AG08395 (cell line): ENCODE measurements around the gene APOA5.
"Not testable (repeated sequence)": the region's sequence is repeated elsewhere in the genome, so short reads cannot be mapped to it uniquely, and the experiment has no call there.

Source experiments
- DNase-seq: peaks from one replicate; pipeline ENCODE4 v3.0.0; 2012; ENCODE audit warnings: mixed read lengths, low spot score

APOA5 gene

DNA sequence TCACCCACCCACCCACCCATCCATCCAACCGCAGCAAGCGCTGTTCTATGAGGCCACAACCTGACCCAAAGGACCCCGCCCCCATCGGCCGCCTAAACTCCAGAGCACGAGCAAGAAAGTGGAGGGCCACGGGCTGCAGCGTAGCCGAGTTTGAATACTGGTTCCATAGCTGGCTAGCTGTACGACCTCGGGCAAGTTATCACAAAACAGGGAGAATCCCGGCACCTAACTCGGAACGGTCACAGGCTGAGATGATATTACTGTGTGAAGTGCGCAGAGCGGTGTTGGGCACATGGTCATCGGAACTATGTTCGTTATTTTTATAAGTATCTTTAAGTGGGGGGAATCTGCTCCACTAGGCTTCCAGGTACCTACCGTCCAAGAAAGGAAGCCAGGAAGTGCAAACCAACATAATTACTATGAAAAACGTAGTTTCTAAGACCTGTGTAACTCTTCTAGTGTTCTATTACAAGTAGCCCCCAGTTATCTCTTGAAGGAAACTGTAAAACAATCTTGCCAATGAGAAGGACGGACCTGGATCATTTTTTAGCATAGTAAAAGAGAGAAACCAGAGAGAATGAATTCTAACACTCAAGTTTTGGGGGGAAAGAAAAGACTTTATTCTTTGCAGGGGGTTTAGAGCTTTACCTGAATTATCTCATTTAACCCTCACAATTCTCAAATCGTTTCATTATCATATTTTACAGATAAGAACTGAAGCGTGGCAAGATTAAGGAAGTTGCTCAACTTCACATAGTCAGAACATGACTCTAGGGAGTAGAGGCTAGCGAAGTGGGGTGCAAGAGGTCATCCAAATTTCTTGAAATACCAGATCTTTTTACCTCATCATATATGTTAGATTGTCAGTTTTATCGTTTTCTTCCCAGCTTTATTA, 18.2 kb downstream of the APOA5 start:
- peak; percentile 31 for DNase-seq

DNA sequence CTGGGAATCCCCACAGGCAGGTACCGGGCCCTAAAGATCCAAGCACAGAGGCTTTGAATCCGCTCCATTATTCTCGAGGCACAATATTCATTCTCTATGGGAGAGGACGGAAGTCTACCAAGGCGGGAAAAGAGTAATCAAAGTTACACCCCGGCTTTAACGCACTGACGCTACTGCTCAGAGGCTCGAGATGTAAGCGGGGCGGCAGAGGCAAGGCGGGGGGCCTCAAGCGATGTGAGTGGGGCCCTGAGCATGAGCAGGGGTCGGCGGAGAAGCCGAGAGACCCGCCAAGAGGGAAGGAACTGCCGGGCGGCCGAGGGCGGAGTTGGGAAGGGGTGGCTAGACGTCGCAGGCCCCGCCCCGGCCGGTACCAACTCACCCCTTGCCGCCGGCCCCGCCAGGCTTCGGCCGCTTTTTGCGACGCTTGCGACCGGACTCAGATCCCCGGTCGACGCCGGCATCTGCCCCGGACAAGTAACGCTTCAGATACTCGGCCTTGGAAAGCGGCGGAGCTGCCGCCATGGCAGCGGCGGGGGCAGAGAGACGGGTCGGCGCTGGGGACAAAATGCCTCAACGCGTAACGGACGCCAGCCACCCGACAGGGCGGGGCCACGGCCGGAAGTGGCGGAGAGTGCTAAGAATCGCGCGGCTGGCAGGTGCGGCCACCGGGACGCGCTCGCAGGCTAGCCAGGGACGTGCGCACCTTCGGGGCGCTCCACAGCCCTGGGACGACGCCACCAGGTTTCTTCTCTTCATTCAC, 19.1 kb downstream of the APOA5 start, which contains the start of gene BUD13:
BUD13 (minus strand) TSS at position 545 of the 760 bp plus-strand sequence; CDS start at position 522, 23 bp downstream.
- peak; percentile 94 for DNase-seq

DNA sequence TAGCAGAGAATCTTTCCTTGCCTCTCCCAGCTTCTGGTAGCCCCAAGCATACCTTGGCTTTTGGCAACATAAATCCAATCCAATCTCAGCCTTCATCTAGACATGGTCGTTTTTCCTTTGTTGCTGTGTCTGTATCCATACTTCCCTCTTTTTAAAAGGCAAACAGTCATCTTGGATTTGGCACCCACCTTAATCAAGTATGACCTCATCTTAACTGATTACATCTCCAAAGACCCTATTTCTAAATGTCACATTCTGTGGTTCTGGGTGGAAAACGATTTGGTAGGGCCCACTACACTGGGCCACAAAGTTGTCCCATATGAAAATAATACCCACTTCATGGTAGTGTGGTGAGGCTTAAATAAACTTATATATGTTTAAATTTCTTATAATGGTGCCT, 19.7 kb downstream of the APOA5 start:
- DNase-seq: no peak

DNA sequence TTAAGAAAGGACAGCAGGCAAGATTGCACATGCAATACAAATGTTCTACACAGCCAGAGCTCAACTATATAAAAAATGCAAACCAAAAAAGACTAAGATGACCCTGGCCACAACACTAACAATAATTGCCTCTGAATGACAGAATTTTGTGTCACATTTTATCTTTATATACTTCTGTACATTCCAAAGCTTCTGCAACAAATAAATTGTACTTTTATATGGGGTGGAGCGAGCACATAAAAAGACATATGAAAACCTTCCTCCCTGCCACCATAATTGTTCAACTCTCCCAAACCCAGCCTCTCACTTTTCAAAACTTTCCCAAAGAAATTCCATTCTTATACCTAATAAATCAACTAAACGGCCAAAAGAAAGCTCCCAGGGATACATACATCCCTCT, 29.5 kb downstream of the APOA5 start:
- no peak for DNase-seq

- not testable (repeated sequence) for DNase-seq
These were observed 35.6 kb downstream of the APOA5 start for GRCh38 chr11:116756044-116756443.

GRCh38 chr11:116750070-116750718, 41.5 kb downstream of the APOA5 start:
- no peak for DNase-seq

DNA sequence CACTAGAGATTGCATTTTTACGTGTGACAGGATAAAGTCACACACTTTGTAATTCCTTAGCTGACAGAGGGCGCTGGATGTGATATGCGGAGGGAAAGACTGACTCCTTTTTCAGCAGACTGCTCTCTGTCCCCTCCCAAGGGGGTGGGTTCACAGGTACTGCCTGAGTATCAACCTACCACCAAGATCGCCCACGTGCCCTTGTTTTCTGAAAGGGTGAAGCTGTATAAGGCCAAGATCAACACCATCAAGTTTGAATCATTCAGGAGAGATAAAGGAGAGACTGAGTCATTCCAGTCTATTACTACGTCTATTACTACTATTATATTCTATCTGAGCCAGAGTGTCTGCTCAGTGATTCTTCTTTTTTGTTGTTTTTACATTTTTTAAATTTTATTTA, 49.6 kb downstream of the APOA5 start:
- no peak for DNase-seq

DNA sequence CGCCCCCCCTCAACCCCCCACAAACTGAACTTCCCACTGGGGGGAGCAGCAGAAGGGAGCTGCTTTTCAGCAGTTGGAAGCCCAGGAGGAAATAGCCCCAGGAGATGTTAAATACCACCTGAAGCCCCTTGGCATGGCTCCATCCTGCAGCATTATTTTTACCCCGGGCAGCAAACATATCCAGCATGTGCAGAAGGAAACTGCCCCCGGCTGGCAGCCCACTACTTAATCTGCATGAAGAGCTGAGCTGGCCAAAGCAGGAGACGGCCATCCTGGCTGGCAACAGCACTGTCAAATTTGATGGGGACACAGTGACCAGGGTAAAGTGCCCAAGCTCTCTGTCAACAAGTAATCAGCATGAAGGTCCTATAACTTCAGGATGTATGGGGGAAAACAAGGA, 50.9 kb downstream of the APOA5 start:
- DNase-seq: no peak
